Superior temporal gyrus (tissue), 1 donor: ENCODE measurements around the gene NPAS3.

Source experiments
- DNase-seq: peaks from one replicate; pipeline ENCODE4 v3.0.0-alpha.2; 2016; ENCODE audit errors: extremely low spot score

The NPAS3 gene

GRCh38 chr14:33788161-33788560 lies 849.5 kb downstream of the NPAS3 start:
- DNase-seq: no peak

- no peak for DNase-seq
Observed at GRCh38 chr14:33790996-33791395, 852.3 kb downstream of the NPAS3 start.

- no peak for DNase-seq
Observed at GRCh38 chr14:33792009-33792719, 853.5 kb downstream of the NPAS3 start.

- DNase-seq: peak; percentile 96
Observed at GRCh38 chr14:33792720-33793368, 854.2 kb downstream of the NPAS3 start.

- peak; percentile 70 for DNase-seq
Observed at GRCh38 chr14:33793398-33794110, 854.9 kb downstream of the NPAS3 start.

GRCh38 chr14:33794791-33795305 lies 856.2 kb downstream of the NPAS3 start:
- DNase-seq: no peak

GRCh38 chr14:33796356-33796755 lies 857.7 kb downstream of the NPAS3 start:
- no peak for DNase-seq

GRCh38 chr14:33799705-33800570 lies 861.3 kb downstream of the NPAS3 start:
- no peak for DNase-seq

- DNase-seq: no peak
Observed at GRCh38 chr14:33800735-33801163, 862.1 kb downstream of the NPAS3 start.

GRCh38 chr14:33802737-33803136 lies 864.1 kb downstream of the NPAS3 start:
- DNase-seq: no peak

GRCh38 chr14:33805593-33805992 lies 866.9 kb downstream of the NPAS3 start:
- DNase-seq: no peak

GRCh38 chr14:33806905-33807304 lies 868.2 kb downstream of the NPAS3 start:
- no peak for DNase-seq

GRCh38 chr14:33808187-33808586 lies 869.5 kb downstream of the NPAS3 start:
- no peak for DNase-seq

GRCh38 chr14:33809396-33809981 lies 870.8 kb downstream of the NPAS3 start:
- no peak for DNase-seq

- no peak for DNase-seq
Observed at GRCh38 chr14:33810308-33810707, 871.6 kb downstream of the NPAS3 start.

- DNase-seq: no peak
Observed at GRCh38 chr14:33811721-33812120, 873.0 kb downstream of the NPAS3 start.

- DNase-seq: no peak
Observed at GRCh38 chr14:33812181-33812580, 873.5 kb downstream of the NPAS3 start.

GRCh38 chr14:33812601-33813000 lies 873.9 kb downstream of the NPAS3 start:
- DNase-seq: no peak

- DNase-seq: no peak
Observed at GRCh38 chr14:33814010-33814409, 875.3 kb downstream of the NPAS3 start.

- DNase-seq: no peak
Observed at GRCh38 chr14:33833706-33834465, 895.2 kb downstream of the NPAS3 start.
